SH-SY5Y (cell line): ENCODE results near the gene HSF2BP.

Experiments used
- GATA2 ChIP-seq: IDR thresholded peaks from 2 replicates; pipeline ENCODE4 v1.6.1; 2011; ENCODE audit warnings: mild to moderate bottlenecking, low read depth, low read length
- GATA3 ChIP-seq: IDR thresholded peaks from 2 replicates; pipeline ENCODE4 v1.6.1; 2011; ENCODE audit warnings: low read depth, mild to moderate bottlenecking, low read length, moderate library complexity

GRCh38 chr21:43707462-43707861 is 48.2 kb upstream of the HSF2BP start:
- no peak for TF ChIP-seq GATA2
- TF ChIP-seq GATA3 = no peak
